Endothelial cell of umbilical vein (primary cell): ENCODE results near the gene SPTB. TPM values are rescaled to one million over a fixed set of nuclear protein-coding genes. Genes with fewer than 3 reads are reported as not detected.

Experiments
- BruUV-seq: library from RNA; stranded (reverse); fragments of 400-500 nt; replicated peaks from 2 replicates; lab custom pipeline; 2021; lab: Mats Ljungman, UMichigan
- CTCF ChIA-PET: fragments of 300-600, 350-600 bp; sonication (Branson Sonifier 250); formaldehyde crosslinking; loops from one replicate; lab custom pipeline; 2021; ENCODE audit warnings: antibody characterized with exemption, inconsistent platforms; lab: Charles Lee
- POLR2A ChIA-PET: fragments of 300-600, 350-600 bp; sonication (Branson Sonifier 250); formaldehyde crosslinking; loops from one replicate; lab custom pipeline; 2021; ENCODE audit warnings: antibody characterized with exemption, inconsistent platforms; lab: Charles Lee
- DNase-seq: peaks from one replicate; pipeline ENCODE4 v3.0.0-alpha.2; 2011; ENCODE audit warnings: low read depth, low spot score
- FAIRE-seq: peaks from 2 replicates; lab custom pipeline; 2011; peaks lifted over from hg19 to GRCh38; lab: Jason Lieb, UNC
- H2AFZ ChIP-seq: 2 replicates; pipeline ENCODE4 v1.6.0; 2012; ENCODE audit warnings: low read depth, low read length, control low read depth, inconsistent platforms
- H3K27ac ChIP-seq: 2 replicates; pipeline ENCODE4 v1.5.1; 2011; ENCODE audit warnings: low read depth, mild to moderate bottlenecking, control low read depth, low read length, moderate library complexity; ENCODE audit not compliant: insufficient read depth
- H3K27me3 ChIP-seq, 2 experiments: 2 replicates each; pipeline versions ENCODE4 v1.6.0 to v1.6.1; 2011; ENCODE audit warnings: low read length in 2 of 2, mixed read lengths in 1 of 2; ENCODE audit not compliant: control insufficient read depth in 2 of 2, insufficient read depth in 2 of 2
- H3K36me3 ChIP-seq, 2 experiments: 2 replicates in 1 of 2; 3 replicates in 1 of 2; pipeline ENCODE4 v1.5.1; 2011; ENCODE audit warnings: low read length in 2 of 2, mild to moderate bottlenecking in 1 of 2, moderate library complexity in 1 of 2; ENCODE audit not compliant: control insufficient read depth in 2 of 2, insufficient read depth in 2 of 2; ENCODE audit errors: extremely low read depth in 1 of 2
- H3K4me1 ChIP-seq: 3 replicates; pipeline ENCODE4 v1.5.1; 2011; ENCODE audit warnings: mild to moderate bottlenecking, low read length; ENCODE audit not compliant: control insufficient read depth, insufficient read depth; ENCODE audit errors: extremely low read depth
- H3K4me2 ChIP-seq: 2 replicates; pipeline ENCODE4 v1.6.1; 2011; ENCODE audit warnings: low read length, control low read depth, mixed read lengths; ENCODE audit not compliant: insufficient read depth
- H3K4me3 ChIP-seq, 3 experiments: fragments of 200-600 bp in 1 of 3; sonication (generic), shearing (Covaris generic) in 1 of 3; replicated peaks in 1 of 3; 2 replicates each; pipeline ENCODE4 v1.5.1; 2011 to 2016; ENCODE audit warnings: control low read depth in 3 of 3, low read length in 3 of 3, mild to moderate bottlenecking in 2 of 3, inconsistent platforms in 1 of 3, low read depth in 1 of 3, moderate library complexity in 1 of 3; ENCODE audit not compliant: insufficient read depth in 1 of 3
- H3K79me2 ChIP-seq: 2 replicates; pipeline ENCODE4 v1.6.0; 2012; ENCODE audit warnings: low read length, inconsistent platforms; ENCODE audit not compliant: control insufficient read depth, insufficient read depth
- H3K9ac ChIP-seq: replicated peaks from 2 replicates; pipeline ENCODE3; 2011; ENCODE audit warnings: low read length, control low read depth; ENCODE audit not compliant: insufficient read depth; ENCODE audit errors: extremely low read depth
- H3K9me1 ChIP-seq: replicated peaks from 3 replicates; pipeline ENCODE4 v1.6.0; 2011; ENCODE audit warnings: mild to moderate bottlenecking, low read length; ENCODE audit not compliant: control insufficient read depth, insufficient read depth; ENCODE audit errors: extremely low read depth
- H3K9me3 ChIP-seq: replicated peaks from 2 replicates; pipeline ENCODE4 v1.5.1; 2012; ENCODE audit warnings: low read length, inconsistent platforms; ENCODE audit not compliant: control insufficient read depth, insufficient read depth
- H4K20me1 ChIP-seq: replicated peaks from 2 replicates; pipeline ENCODE3; 2011; ENCODE audit warnings: mild to moderate bottlenecking, low read length; ENCODE audit not compliant: control insufficient read depth, insufficient read depth; ENCODE audit errors: extremely low read depth
- EZH2 ChIP-seq: IDR thresholded peaks from 2 replicates; pipeline ENCODE4 v1.6.1; 2012; ENCODE audit warnings: borderline replicate concordance, low read depth, mild to moderate bottlenecking, moderate library complexity, low read length, inconsistent platforms; ENCODE audit not compliant: severe bottlenecking
- FOS ChIP-seq: IDR thresholded peaks from 2 replicates; pipeline ENCODE4 v1.6.1; 2011; ENCODE audit warnings: mild to moderate bottlenecking, low read length, moderate library complexity, borderline replicate concordance; ENCODE audit not compliant: insufficient read depth
- GATA2 ChIP-seq: IDR thresholded peaks from 2 replicates; pipeline ENCODE4 v1.7.0; 2011; ENCODE audit warnings: low read depth, mild to moderate bottlenecking, moderate library complexity, mixed read lengths, low read length; ENCODE audit not compliant: insufficient read length, insufficient read depth
- JUN ChIP-seq: IDR thresholded peaks from 2 replicates; pipeline ENCODE4 v1.6.1; 2011; ENCODE audit warnings: borderline replicate concordance, low read depth; ENCODE audit not compliant: insufficient read length, insufficient read depth
- MYC ChIP-seq: IDR thresholded peaks from one replicate; pipeline ENCODE4 v1.6.1; 2011; ENCODE audit warnings: mild to moderate bottlenecking, low read depth, low read length
- POLR2A ChIP-seq: IDR thresholded peaks from 2 replicates; pipeline ENCODE4 v1.6.1; 2012; ENCODE audit warnings: low read depth, mild to moderate bottlenecking, control low read depth, low read length
- POLR2AphosphoS5 ChIP-seq: IDR thresholded peaks from 2 replicates; pipeline ENCODE4 v1.6.1; 2012; ENCODE audit warnings: low read depth, mild to moderate bottlenecking, control low read depth, low read length, moderate library complexity; ENCODE audit not compliant: insufficient read depth
- dilution Hi-C: fragments of 300-500 bp; cut with MboI; formaldehyde crosslinking; loops from one replicate; pipeline ENCODE4 v1.15.0; 2019; ENCODE audit warnings: low sequenced_read_pairs; ENCODE audit not compliant: extremely low pct_ligation_motif_present
- intact Hi-C: fragments of 100-400 bp; cut with micrococcal nuclease; formaldehyde crosslinking; loops from one replicate; pipeline ENCODE4 v1.10.0; 2022
- polyA plus RNA-seq, 4 experiments: library from polyadenylated mRNA; depleted of rRNA in 3 of 4; stranded (reverse) in 3 of 4; unstranded in 1 of 4; fragments of >200 nt; gene quantifications; 2 replicates each; pipeline versions ENCODE4 v1.2.1 to v1.2.3, GENCODE V29; 2011 to 2012; ENCODE audit warnings: missing spikeins in 1 of 4
- total RNA-seq: library from RNA; stranded (reverse); gene quantifications from 2 replicates; pipeline ENCODE4 v1.2.3, GENCODE V29; 2021
- TF ChIP-seq, protein P1 (sequence below): IDR thresholded peaks from 2 replicates; pipeline ENCODE4 v1.6.1; 2011; ENCODE audit not compliant: insufficient read depth, insufficient read length

SPTB gene
- total and polyA plus RNA-seq, 2 donors (not counting 3 experiments of a cell fraction or from before 2014, with no cell fraction given), result 0.03 to 0.07 TPM

DNA sequence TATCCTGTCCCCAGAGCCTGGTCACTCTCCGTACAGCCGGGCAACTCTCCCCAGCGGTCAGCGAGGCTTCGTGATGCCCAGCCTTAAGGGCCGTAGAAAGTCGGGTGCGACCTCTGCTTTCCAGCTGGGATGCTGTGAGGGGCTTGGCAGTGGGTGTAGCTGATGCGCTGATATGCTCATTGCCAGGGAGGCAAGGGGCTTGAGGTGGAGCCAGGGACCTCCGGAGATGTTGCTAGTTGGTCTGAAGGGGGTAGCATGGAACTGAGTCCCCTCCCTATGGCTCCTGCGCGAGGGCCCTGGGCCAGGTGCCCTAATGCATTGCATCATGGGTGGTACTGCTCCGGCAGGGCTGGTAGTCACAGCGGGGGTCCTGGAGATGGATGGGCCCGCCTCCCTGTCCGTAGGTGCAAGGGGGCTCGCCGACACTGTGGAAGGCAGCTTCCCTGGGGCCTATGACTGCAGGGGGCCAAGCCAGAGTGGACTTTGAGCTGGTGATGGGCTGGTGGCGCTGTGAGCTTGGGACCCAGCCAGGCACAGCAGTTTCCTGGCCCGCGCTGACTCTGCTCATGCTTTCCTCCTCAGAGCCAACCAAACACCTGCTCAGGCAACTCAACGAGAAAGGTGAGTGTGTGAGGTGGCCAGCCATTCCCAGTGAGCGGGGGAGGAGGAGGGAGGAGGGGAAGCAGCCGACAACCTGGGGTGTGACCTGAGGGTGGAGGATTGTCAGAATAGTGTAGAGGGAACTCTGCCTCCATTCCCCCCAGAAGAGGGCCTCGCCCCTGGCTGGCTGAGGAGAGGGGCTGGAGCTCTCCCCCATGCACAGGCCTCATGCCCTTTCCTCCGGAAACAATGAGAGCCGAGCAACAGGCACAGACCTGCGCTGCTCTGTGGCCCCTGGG, 143.2 kb downstream of the SPTB start:
- Histone ChIP-seq H3K4me3 (no peak overlapping the region), H3K9me1 (no peaks in the 10 kb centered on the region), H3K9ac (no peak overlapping the region), H4K20me1 (no peaks in the 10 kb centered on the region), H3K36me3 (peaks cover 0 to 2% of the 10 kb centered on the region in 2 experiments), H3K9me3 (no peaks in the 10 kb centered on the region), H3K4me2 (no peak overlapping the region), H3K27ac (no peak overlapping the region), H3K79me2 (no peaks in the 10 kb centered on the region), H3K4me1 (no peaks in the 10 kb centered on the region), H3K27me3 (no peaks in the 10 kb centered on the region), H2AFZ (no peak overlapping the region)
- no TSS peak for BruUV-seq
- dilution Hi-C loops (no loop called here), intact Hi-C loops (no loop called here)
- ChIA-PET POLR2A (no interaction called here), CTCF (no interaction called here)
- FAIRE-seq (no peak), DNase-seq (no peak)
- TF ChIP-seq GATA2 (no peak), POLR2A (no peak), EZH2 (no peak), POLR2AphosphoS5 (no peak), MYC (no peak), FOS (no peak), JUN (no peak)
- TF ChIP-seq, protein P1, sequence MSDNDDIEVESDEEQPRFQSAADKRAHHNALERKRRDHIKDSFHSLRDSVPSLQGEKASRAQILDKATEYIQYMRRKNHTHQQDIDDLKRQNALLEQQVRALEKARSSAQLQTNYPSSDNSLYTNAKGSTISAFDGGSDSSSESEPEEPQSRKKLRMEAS, result no peak
